ENCODE results near the gene MTERF4. TPM values are rescaled to one million over a fixed set of nuclear protein-coding genes. Genes with fewer than 3 reads are reported as not detected.
A peak's percentile ranks its signal among the peaks of the same experiment; 100 is the strongest.

MTERF4 gene
- total RNA-seq, 6 experiments from 2014 or later: 12.1 to 26.3 (median 17.0) TPM

DNA sequence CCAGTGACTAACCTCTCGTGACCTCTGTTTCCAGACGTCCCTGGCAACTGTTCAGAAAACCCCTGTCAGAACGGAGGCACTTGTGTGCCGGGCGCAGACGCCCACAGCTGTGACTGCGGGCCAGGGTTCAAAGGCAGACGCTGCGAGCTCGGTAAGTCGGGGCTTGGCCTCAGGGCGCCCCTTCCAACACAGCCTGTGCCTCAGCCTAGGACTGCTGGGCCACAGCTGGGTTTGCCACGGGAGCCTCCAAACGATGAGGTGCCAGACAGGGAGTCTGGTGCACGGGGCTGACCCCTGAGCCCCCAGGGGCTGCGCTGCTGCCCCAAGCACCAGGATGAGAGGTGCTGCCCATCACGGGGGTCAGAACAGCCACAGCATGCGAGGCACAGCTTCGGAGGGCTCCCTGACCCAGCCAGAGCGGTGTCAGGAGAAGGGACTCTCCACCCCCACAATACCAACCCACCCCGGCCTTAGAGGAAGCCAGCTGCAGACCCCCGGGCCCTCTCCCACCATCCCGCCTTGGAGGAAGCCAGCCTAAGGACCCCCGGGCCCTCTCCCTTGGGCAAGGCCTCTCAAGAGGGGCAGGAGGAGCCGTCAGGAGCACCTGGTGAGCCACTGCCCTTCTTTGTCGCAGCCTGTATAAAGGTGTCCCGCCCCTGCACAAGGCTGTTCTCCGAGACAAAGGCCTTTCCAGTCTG lies 20.3 kb downstream of the MTERF4 start:
- WGBS (ENCODE audit: insufficient coverage, low coverage, low lambda C conversion rate, missing lambda C conversion rate): 90% methylated on average over 2 of the region's 28 CpGs
- no peak for TF ChIP-seq POLR2A (IDR thresholded peaks at IDR 0.05)
- TF ChIP-seq, protein P1, sequence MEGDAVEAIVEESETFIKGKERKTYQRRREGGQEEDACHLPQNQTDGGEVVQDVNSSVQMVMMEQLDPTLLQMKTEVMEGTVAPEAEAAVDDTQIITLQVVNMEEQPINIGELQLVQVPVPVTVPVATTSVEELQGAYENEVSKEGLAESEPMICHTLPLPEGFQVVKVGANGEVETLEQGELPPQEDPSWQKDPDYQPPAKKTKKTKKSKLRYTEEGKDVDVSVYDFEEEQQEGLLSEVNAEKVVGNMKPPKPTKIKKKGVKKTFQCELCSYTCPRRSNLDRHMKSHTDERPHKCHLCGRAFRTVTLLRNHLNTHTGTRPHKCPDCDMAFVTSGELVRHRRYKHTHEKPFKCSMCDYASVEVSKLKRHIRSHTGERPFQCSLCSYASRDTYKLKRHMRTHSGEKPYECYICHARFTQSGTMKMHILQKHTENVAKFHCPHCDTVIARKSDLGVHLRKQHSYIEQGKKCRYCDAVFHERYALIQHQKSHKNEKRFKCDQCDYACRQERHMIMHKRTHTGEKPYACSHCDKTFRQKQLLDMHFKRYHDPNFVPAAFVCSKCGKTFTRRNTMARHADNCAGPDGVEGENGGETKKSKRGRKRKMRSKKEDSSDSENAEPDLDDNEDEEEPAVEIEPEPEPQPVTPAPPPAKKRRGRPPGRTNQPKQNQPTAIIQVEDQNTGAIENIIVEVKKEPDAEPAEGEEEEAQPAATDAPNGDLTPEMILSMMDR (IDR thresholded peaks at IDR 0.05): no peak
- Histone ChIP-seq H3K27ac (no peak overlapping the region), H3K36me3 (peaks cover 0 to 14% (median 3%) of the 10 kb centered on the region in 4 donors), H3K4me1 (peaks cover 0 to 22% (median 2%) of the 10 kb centered on the region in 4 donors), H3K4me3 (no peak overlapping the region), H3K9me3 (no peaks in the 10 kb centered on the region), H3K27me3 (no peaks in the 10 kb centered on the region)
- DNase-seq: no peak
- intact Hi-C loops (cut with DNase I): no loop called here
- peak in 2 of 4 donors; percentile 18 to 19 for ATAC-seq

DNA sequence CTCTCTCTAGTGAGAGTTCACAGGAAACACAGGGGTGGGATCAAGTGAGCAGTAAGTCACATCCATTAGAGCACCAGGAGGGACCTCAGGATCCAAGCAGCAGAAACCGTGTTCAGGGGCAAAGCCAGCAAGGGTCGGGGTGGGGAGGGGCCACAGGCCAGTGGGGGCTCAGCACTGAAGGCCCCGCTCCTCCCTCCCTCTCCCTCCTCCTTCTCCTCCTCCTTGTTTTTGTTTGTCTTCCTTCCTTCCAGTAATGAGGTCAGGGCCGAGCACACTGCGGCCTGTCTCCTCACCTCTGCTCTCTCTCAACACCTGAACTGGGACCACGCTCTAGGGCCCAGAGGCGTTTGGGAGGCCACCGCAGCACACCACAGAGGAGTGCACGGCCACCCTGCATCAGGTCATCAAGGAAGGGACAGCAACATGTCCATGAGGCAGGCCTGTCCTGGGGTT lies 20.9 kb downstream of the MTERF4 start:
- DNase-seq (no peak), ATAC-seq (peak; percentile 12 to 28 (median 22))
- no CpG with 5 or more reads among the region's 9 CpGs for WGBS (ENCODE audit: insufficient coverage, low coverage, low lambda C conversion rate, missing lambda C conversion rate)
- intact Hi-C loops (cut with DNase I): no loop called here
- Histone ChIP-seq H3K4me1 (peaks cover 0 to 22% (median 2%) of the 10 kb centered on the region in 4 donors), H3K9me3 (no peaks in the 10 kb centered on the region), H3K27ac (no peak overlapping the region), H3K4me3 (no peak overlapping the region), H3K27me3 (no peaks in the 10 kb centered on the region), H3K36me3 (peaks cover 0 to 9% (median 1%) of the 10 kb centered on the region in 4 donors)
- TF ChIP-seq POLR2A (IDR thresholded peaks at IDR 0.05): no peak
- TF ChIP-seq, protein P1 (IDR thresholded peaks at IDR 0.05): no peak

DNA sequence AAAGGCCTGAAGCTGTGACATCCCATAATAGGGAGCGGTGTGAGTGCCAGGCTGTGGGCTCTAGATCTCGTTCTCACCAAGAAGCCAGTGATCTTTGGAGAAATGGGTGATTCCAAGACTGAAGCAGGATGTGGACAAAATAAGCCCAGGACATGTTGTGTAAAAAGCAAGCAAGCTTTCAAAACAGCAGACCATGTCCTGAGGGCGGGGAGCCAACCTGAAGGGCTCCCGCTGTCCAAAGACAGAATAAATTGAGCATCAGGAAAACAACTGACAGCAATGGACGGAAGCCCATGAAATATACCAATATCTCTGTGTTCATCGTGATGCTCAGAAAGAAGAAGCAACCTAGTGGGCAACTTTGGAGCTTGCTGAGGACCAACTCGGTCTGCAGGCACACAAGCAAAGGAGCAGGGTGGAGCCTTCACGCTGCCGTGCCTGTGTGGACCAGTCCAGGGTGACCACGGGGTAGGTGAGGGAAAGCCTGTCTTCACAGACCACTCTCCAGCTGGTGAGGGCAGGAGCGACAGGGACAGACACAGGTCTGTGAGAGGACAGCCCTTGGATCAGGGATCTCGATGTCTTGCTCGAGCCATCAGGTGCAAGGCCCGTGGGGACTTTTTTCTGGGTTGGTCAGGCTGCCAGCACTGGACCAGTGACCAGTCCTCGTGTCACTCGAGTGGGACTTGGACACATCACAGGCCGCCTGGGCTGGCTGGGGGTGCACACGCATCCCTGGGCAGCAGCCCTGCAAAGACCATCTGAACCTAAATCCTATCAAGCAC lies 21.5 kb downstream of the MTERF4 start:
- peak; percentile 55 to 66 (median 60) for ATAC-seq
- intact Hi-C loops (cut with DNase I): no loop called here

DNA sequence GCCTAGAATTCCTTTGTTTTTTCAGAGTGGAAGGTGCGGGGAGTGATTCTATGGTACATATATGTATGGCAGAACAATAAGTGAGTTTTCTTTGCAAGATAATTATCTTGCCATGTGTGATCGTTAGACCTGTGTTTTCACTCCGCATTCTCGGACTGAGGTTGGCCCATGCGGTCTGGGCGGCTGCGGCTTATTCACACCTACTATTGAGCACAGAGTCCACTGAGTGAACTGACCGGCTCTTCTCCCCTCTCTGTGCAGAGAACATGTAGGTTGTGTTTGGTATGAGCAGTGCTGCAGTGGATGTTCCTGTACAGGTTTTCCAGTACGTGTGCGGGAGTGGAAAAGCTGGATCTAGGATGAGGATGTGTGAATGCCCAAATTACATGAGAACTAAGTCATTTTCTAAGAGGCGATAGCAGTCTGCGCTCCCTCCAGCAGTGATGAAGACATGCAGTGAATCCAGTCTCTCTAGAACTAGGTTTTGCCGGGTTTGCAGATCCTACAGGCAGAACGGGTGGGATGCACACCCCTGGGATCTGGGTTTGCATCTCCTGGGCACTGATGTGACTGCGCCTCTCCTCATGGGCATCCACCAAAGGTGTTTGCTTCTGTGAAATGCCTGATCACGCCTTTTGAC lies 27.1 kb downstream of the MTERF4 start:
- 95% methylated on average over 8 of the region's 16 CpGs for WGBS (ENCODE audit: insufficient coverage, low coverage, low lambda C conversion rate, missing lambda C conversion rate)
- ATAC-seq (no peak), DNase-seq (no peak)
- no peaks in the 10 kb centered on the region for H3K9me3 ChIP-seq
- no peaks in the 10 kb centered on the region for H3K27me3 ChIP-seq
- H3K4me1 ChIP-seq: peaks cover 0 to 8% (median 2%) of the 10 kb centered on the region in 4 donors
- intact Hi-C loops (cut with DNase I): no loop called here
- H3K36me3 ChIP-seq: peaks cover 0 to 44% (median 2%) of the 10 kb centered on the region in 4 donors
- no peak overlapping the region for H3K27ac ChIP-seq
- no peak overlapping the region for H3K4me3 ChIP-seq
- no peak for TF ChIP-seq POLR2A (IDR thresholded peaks at IDR 0.05)
- TF ChIP-seq, protein P1 (IDR thresholded peaks at IDR 0.05): no peak

More for the DNA sequence above, 21.5 kb downstream of the MTERF4 start:
- H3K4me1 ChIP-seq: peaks cover 0 to 22% (median 2%) of the 10 kb centered on the region in 4 donors
- no peak overlapping the region for H3K27ac ChIP-seq
- TF ChIP-seq, protein P1 (IDR thresholded peaks at IDR 0.05): no peak
- no peak for TF ChIP-seq POLR2A (IDR thresholded peaks at IDR 0.05)
- WGBS (ENCODE audit: insufficient coverage, low coverage, low lambda C conversion rate, missing lambda C conversion rate): 55% methylated on average over 6 of the region's 18 CpGs
- H3K4me3 ChIP-seq: no peak overlapping the region
- peaks cover 0 to 9% (median 0%) of the 10 kb centered on the region in 4 donors for H3K36me3 ChIP-seq
- no peaks in the 10 kb centered on the region for H3K9me3 ChIP-seq
- no peak for DNase-seq
- H3K27me3 ChIP-seq: no peaks in the 10 kb centered on the region
